Caco-2 (cell line): ENCODE results near the gene NRBF2. TPM values are rescaled to one million over a fixed set of nuclear protein-coding genes. Genes with fewer than 3 reads are reported as not detected.

Experiments used
- BruUV-seq: library from RNA; stranded (reverse); fragments of 400-500 nt; replicated peaks from 2 replicates; lab custom pipeline; 2021; lab: Mats Ljungman, UMichigan
- CTCF ChIA-PET: fragments of 300-600 bp; sonication (Branson Sonifier 250); formaldehyde crosslinking; loops from one replicate; lab custom pipeline; 2022; ENCODE audit warnings: antibody characterized with exemption; lab: Charles Lee
- POLR2A ChIA-PET: fragments of 300-600 bp; sonication (Branson Sonifier 250); formaldehyde crosslinking; loops from one replicate; lab custom pipeline; 2022; ENCODE audit warnings: antibody characterized with exemption; lab: Charles Lee
- DNase-seq, 2 experiments: peaks; one replicate each; pipeline versions ENCODE4 v3.0.0 to v3.0.0-alpha.2; 2020 to 2022
- H3K27me3 ChIP-seq: replicated peaks from 2 replicates; pipeline ENCODE4 v1.6.0; 2011; ENCODE audit warnings: low read length; ENCODE audit not compliant: control insufficient read depth, insufficient read depth
- H3K36me3 ChIP-seq: 2 replicates; pipeline ENCODE4 v1.5.1; 2011; ENCODE audit warnings: low read length; ENCODE audit not compliant: control insufficient read depth, insufficient read depth
- H3K4me1 ChIP-seq: fragments of 250-450 bp; sonication (Bioruptor Pico); 2 replicates; pipeline ENCODE4 v1.5.1; 2020; ENCODE audit warnings: mild to moderate bottlenecking
- H3K4me3 ChIP-seq: 2 replicates; pipeline ENCODE4 v1.5.1; 2011; ENCODE audit warnings: low read depth, mild to moderate bottlenecking, control low read depth, low read length
- H3K9me3 ChIP-seq: fragments of 250-450 bp; sonication (Bioruptor Pico); 2 replicates; pipeline ENCODE4 v1.5.1; 2020; ENCODE audit warnings: mild to moderate bottlenecking, moderate library complexity
- H3K27ac Mint-ChIP-seq: one replicate; pipeline ENCODE4 v1.8.0; 2022; ENCODE audit warnings: mixed read lengths; ENCODE audit not compliant: unreplicated experiment
- H3K27me3 Mint-ChIP-seq: one replicate; pipeline ENCODE4 v1.8.0; 2022; ENCODE audit warnings: mixed read lengths; ENCODE audit not compliant: insufficient read depth, unreplicated experiment
- H3K36me3 Mint-ChIP-seq: one replicate; pipeline ENCODE4 v1.8.0; 2022; ENCODE audit warnings: mild to moderate bottlenecking, mixed read lengths; ENCODE audit not compliant: insufficient read depth, unreplicated experiment
- H3K4me1 Mint-ChIP-seq: one replicate; pipeline ENCODE4 v1.8.0; 2022; ENCODE audit warnings: low read depth, mixed read lengths; ENCODE audit not compliant: unreplicated experiment
- H3K4me3 Mint-ChIP-seq: one replicate; pipeline ENCODE4 v1.8.0; 2022; ENCODE audit warnings: mild to moderate bottlenecking, moderate library complexity, mixed read lengths; ENCODE audit not compliant: unreplicated experiment
- H3K9me3 Mint-ChIP-seq: one replicate; pipeline ENCODE4 v1.8.0; 2022; ENCODE audit warnings: mixed read lengths; ENCODE audit not compliant: unreplicated experiment
- intact Hi-C: fragments of 100-400 bp; cut with micrococcal nuclease; formaldehyde crosslinking; loops from one replicate; pipeline ENCODE4 v1.10.0; 2022; ENCODE audit not compliant: unreplicated experiment
- total RNA-seq: library from RNA; stranded (reverse); gene quantifications from 2 replicates; pipeline ENCODE4 v1.2.3, GENCODE V29; 2022
- TF ChIP-seq, protein P1 (sequence below), 2 experiments: fragments of 200-600 bp in 1 of 2; IDR thresholded peaks; 1 replicate in 1 of 2; 2 replicates in 1 of 2; pipeline versions ENCODE4 v1.5.1 to v1.8.0; 2011 to 2022; ENCODE audit warnings: antibody characterized with exemption in 1 of 2, control low read depth in 1 of 2, inconsistent platforms in 1 of 2, low read depth in 1 of 2, low read length in 1 of 2, mild to moderate bottlenecking in 1 of 2, moderate library complexity in 1 of 2; ENCODE audit not compliant: insufficient read depth in 1 of 2, severe bottlenecking in 1 of 2, unreplicated experiment in 1 of 2

Gene NRBF2
- total RNA-seq, 1 experiment from 2014 or later = 52.5 TPM

DNA sequence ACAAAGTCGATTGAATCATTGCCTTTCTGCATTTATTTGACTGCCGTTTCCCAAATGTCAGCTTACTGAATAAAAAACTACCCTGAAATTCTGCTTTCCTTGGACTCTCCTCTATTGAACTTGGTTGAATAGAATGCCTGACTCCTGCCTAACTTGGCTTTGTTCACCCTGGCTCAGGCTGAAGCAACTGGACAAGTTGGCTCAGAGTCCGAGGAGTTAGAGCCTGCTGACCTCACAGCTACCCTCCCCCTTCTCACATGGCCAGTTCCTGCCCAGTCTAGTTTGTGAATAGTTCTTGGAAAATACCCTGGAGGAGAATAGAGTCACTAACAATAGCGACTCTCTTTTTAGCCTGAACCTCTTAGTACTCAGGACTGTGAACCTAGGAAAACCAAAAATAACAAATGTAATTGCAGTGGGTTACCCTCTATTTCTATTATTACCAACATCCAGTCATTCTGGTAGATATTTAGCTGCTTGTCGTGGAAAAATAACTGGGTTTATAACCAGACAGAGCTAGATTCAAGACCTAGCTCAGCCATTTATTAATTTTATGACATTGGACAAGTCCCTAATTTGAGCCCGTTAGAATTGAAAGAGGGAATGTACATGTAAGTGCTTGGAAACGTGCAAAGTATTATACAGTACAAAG lies 17.3 kb upstream of the NRBF2 start:
- DNase-seq = peak; percentile 49 to 56
- Mint-ChIP-seq H3K9me3 (no peaks in the 10 kb centered on the region), H3K4me1 (peaks cover 3% of the 10 kb centered on the region), H3K27ac (no peak overlapping the region), H3K36me3 (no peaks in the 10 kb centered on the region), H3K27me3 (peaks cover 3% of the 10 kb centered on the region), H3K4me3 (no peak overlapping the region)
- intact Hi-C loops = no loop called here
- BruUV-seq = no TSS peak
- ChIA-PET POLR2A (interaction anchor here (0.7 kb wide), 1 partner anchor 22 kb away, joined by 5 read pairs; no protein-coding TSS in a partner anchor), CTCF (interaction anchor here (0.7 kb wide), 1 partner anchor 16 kb away, joined by 3 read pairs; no protein-coding TSS in a partner anchor)
- TF ChIP-seq, protein P1, sequence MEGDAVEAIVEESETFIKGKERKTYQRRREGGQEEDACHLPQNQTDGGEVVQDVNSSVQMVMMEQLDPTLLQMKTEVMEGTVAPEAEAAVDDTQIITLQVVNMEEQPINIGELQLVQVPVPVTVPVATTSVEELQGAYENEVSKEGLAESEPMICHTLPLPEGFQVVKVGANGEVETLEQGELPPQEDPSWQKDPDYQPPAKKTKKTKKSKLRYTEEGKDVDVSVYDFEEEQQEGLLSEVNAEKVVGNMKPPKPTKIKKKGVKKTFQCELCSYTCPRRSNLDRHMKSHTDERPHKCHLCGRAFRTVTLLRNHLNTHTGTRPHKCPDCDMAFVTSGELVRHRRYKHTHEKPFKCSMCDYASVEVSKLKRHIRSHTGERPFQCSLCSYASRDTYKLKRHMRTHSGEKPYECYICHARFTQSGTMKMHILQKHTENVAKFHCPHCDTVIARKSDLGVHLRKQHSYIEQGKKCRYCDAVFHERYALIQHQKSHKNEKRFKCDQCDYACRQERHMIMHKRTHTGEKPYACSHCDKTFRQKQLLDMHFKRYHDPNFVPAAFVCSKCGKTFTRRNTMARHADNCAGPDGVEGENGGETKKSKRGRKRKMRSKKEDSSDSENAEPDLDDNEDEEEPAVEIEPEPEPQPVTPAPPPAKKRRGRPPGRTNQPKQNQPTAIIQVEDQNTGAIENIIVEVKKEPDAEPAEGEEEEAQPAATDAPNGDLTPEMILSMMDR (IDR thresholded peaks at IDR 0.05; ENCODE audit: insufficient read depth in 1 of 2, low read depth in 1 of 2, low read length in 1 of 2, severe bottlenecking in 1 of 2, unreplicated experiment in 1 of 2) = no peak
- H3K36me3 ChIP-seq = no peaks in the 10 kb centered on the region
- no peaks in the 10 kb centered on the region for H3K27me3 ChIP-seq
- H3K4me3 ChIP-seq = no peak overlapping the region
- no peaks in the 10 kb centered on the region for H3K4me1 ChIP-seq
- 0 out of 2 replicates have a peak, but pooled peaks cover 4% of the 10 kb centered on the region for H3K9me3 ChIP-seq

DNA sequence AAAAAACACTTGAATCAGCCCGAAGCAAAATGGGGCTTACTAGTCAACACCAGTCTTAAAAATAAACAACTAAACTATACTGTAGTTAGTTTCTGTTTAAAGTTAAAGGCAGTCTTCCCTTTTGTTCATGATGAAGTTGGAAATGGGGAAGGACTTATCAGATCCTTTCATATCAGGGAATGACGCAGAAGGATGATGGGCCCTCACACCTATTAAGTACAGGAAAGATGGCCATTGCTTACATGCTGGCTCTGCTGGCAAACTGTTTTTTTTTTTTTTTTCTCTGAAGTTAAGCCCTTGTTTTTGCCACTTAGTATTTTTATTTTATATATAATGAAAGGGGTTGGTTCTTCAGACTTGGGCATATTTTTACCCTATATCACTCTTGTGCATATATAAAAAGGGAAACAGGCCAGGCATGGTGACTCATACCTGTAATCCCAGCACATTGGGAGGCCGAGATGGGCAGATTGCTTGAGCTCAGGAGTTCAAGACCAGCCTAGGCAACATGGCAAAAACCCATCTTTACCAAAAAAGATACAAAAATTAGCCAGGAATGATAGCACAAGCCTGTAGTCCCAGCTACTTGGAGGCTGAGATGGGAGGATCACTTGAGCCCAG lies 16.6 kb upstream of the NRBF2 start:
- Mint-ChIP-seq H3K4me3 (no peak overlapping the region), H3K4me1 (no peaks in the 10 kb centered on the region), H3K36me3 (no peaks in the 10 kb centered on the region), H3K27me3 (peaks cover 3% of the 10 kb centered on the region), H3K9me3 (no peaks in the 10 kb centered on the region), H3K27ac (no peak overlapping the region)
- TF ChIP-seq, protein P1 (IDR thresholded peaks at IDR 0.05; ENCODE audit: insufficient read depth in 1 of 2, low read depth in 1 of 2, low read length in 1 of 2, severe bottlenecking in 1 of 2, unreplicated experiment in 1 of 2) = no peak
- POLR2A ChIA-PET = no interaction called here
- H3K27me3 ChIP-seq = no peaks in the 10 kb centered on the region
- CTCF ChIA-PET = no interaction called here
- no peak overlapping the region for H3K4me3 ChIP-seq
- intact Hi-C loops = no loop called here
- no peaks in the 10 kb centered on the region for H3K4me1 ChIP-seq
- no TSS peak for BruUV-seq
- no peak for DNase-seq
- H3K36me3 ChIP-seq = no peaks in the 10 kb centered on the region
- 0 out of 2 replicates have a peak, but pooled peaks cover 4% of the 10 kb centered on the region for H3K9me3 ChIP-seq

DNA sequence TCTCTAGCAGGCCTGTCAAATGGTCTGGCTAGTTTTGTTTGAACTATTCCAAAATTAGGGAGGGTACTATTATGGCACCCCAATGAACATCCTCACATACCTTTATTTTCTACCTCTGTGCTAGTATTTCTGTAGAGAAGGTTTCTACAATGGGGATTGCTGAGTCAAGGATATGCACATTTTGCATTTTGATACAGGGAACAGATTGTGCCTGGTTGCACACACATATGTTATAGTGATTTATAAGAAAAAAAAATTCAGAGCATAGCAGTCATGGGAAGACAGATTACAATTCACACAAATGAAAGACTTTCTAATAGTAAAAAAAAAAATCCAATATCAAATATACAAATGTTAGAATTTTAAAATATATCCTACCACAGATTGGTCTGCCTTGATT lies 14.1 kb upstream of the NRBF2 start:
- DNase-seq = no peak
- peaks cover 7% of the 10 kb centered on the region; the same call in 1 of the 2 replicates for H3K9me3 ChIP-seq
- ChIA-PET CTCF (no interaction called here), POLR2A (no interaction called here)
- BruUV-seq = no TSS peak
- Mint-ChIP-seq H3K9me3 (no peaks in the 10 kb centered on the region), H3K4me1 (no peaks in the 10 kb centered on the region), H3K27me3 (peaks cover 3% of the 10 kb centered on the region), H3K4me3 (no peak overlapping the region), H3K36me3 (peaks cover 5% of the 10 kb centered on the region), H3K27ac (no peak overlapping the region)
- TF ChIP-seq, protein P1 (IDR thresholded peaks at IDR 0.05; ENCODE audit: insufficient read depth in 1 of 2, low read depth in 1 of 2, low read length in 1 of 2, severe bottlenecking in 1 of 2, unreplicated experiment in 1 of 2) = no peak
- H3K4me1 ChIP-seq = no peaks in the 10 kb centered on the region
- no peaks in the 10 kb centered on the region for H3K27me3 ChIP-seq
- no peaks in the 10 kb centered on the region for H3K36me3 ChIP-seq
- H3K4me3 ChIP-seq = no peak overlapping the region
- intact Hi-C loops = no loop called here
